Measurements from ENCODE around the gene TRIM23.

DNA sequence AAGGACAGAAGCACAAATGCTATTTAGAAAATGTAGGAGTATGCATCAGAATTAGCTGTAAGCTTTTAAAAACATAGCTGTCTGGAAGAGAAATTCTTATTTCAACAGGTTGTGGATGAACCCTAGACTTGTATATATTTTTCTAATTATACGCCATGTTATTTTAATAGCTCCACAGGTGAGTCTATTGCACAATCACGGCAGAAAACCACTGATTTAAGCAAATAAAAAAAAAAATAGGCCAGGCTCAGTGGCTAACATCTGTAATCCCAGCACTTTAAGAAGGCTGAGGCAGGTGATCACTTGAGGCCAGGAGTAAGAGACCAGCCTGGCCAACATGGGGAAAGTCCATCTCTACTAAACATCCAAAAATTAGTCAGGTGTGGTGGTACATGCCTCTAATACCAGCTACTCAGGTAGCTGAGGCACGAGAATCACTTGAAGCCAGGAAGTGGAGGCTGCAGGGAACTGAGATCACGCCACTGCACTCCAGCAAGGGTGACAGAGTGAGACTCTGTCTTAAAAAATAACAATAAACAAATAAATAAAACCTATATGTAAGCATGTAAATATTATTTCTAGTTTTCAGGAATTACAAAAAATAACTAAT is 11.7 kb downstream of the TRIM23 start:
- TF ChIP-seq CTCF (IDR thresholded peaks at IDR 0.05) (no peak), POLR2A (IDR thresholded peaks at IDR 0.05) (no peak)

All from testis (tissue), 2 donors.